Neural cell (in vitro differentiated cells): ENCODE measurements around the gene B3GALNT1. TPM values are rescaled to one million over a fixed set of nuclear protein-coding genes. Genes with fewer than 3 reads are reported as not detected.

Experiments used
- H2AFZ ChIP-seq: fragments of 200-600, 300-800 bp; sonication (generic), shearing (Covaris generic); 2 replicates; pipeline ENCODE4 v1.6.0; 2014; ENCODE audit warnings: low read depth, mild to moderate bottlenecking, antibody characterized with exemption, low read length, moderate library complexity
- H3F3A ChIP-seq: fragments of 200-600 bp; shearing (Covaris generic); 2 replicates; pipeline ENCODE4 v1.6.1; 2016; ENCODE audit warnings: mild to moderate bottlenecking, moderate library complexity, mixed read lengths, antibody characterized with exemption, low read length; ENCODE audit not compliant: insufficient read depth, poor library complexity, severe bottlenecking
- H3K27ac ChIP-seq: fragments of 200-600, 300-800 bp; sonication (generic), shearing (Covaris generic); 2 replicates; pipeline ENCODE4 v1.5.1; 2014; ENCODE audit warnings: mild to moderate bottlenecking, low read length, moderate library complexity
- H3K27me3 ChIP-seq: fragments of 300-800, 200-600 bp; sonication (generic), shearing (Covaris generic); 2 replicates; pipeline ENCODE4 v1.6.0; 2014; ENCODE audit warnings: mild to moderate bottlenecking, low read depth, low read length, moderate library complexity; ENCODE audit not compliant: insufficient read depth
- H3K36me3 ChIP-seq: fragments of 300-800, 200-600 bp; sonication (generic), shearing (Covaris generic); 2 replicates; pipeline ENCODE4 v1.5.1; 2014; ENCODE audit warnings: mild to moderate bottlenecking, antibody characterized with exemption, low read length, moderate library complexity; ENCODE audit not compliant: insufficient read depth
- H3K4me2 ChIP-seq: fragments of 300-800, 200-600 bp; sonication (generic), shearing (Covaris generic); 2 replicates; pipeline ENCODE4 v1.6.0; 2014; ENCODE audit warnings: mild to moderate bottlenecking, low read length
- H3K4me3 ChIP-seq: fragments of 300-800, 200-600 bp; sonication (generic), shearing (Covaris generic); 2 replicates; pipeline ENCODE4 v1.5.1; 2014; ENCODE audit warnings: mild to moderate bottlenecking, low read length, moderate library complexity
- H3K79me2 ChIP-seq: fragments of 200-600 bp; shearing (Covaris generic); replicated peaks from 2 replicates; pipeline ENCODE4 v1.6.0; 2014; ENCODE audit warnings: mild to moderate bottlenecking, low read length, moderate library complexity; ENCODE audit not compliant: insufficient read depth
- H3K9ac ChIP-seq: fragments of 300-800, 200-600 bp; sonication (generic), shearing (Covaris generic); 2 replicates; pipeline ENCODE4 v1.6.1; 2016; ENCODE audit warnings: mild to moderate bottlenecking, low read length, mixed read lengths
- H3K9me2 ChIP-seq: fragments of 200-600 bp; shearing (Covaris generic); 2 replicates; pipeline ENCODE4 v1.6.1; 2016; ENCODE audit warnings: mild to moderate bottlenecking, low read length, mixed read lengths; ENCODE audit not compliant: insufficient read depth
- H3K9me3 ChIP-seq: fragments of 200-600, 300-800 bp; sonication (generic), shearing (Covaris generic); 2 replicates; pipeline ENCODE4 v1.6.1; 2016; ENCODE audit warnings: mild to moderate bottlenecking, mixed run types, low read length, moderate library complexity, mixed read lengths
- H4K20me1 ChIP-seq: fragments of 200-600 bp; shearing (Covaris generic); 2 replicates; pipeline ENCODE4 v1.6.1; 2016; ENCODE audit warnings: mild to moderate bottlenecking, mixed run types; ENCODE audit not compliant: insufficient read depth
- EP300 ChIP-seq: fragments of 450-650 bp; conservative IDR thresholded peaks from 2 replicates; pipeline ENCODE4 v1.6.1; 2014; ENCODE audit warnings: antibody characterized with exemption, mild to moderate bottlenecking, moderate library complexity; ENCODE audit not compliant: poor library complexity, severe bottlenecking
- EZH2 ChIP-seq: fragments of 200-600, 300-800 bp; shearing (Covaris generic), sonication (generic); IDR thresholded peaks from 2 replicates; pipeline ENCODE4 v1.6.1; 2014; ENCODE audit warnings: antibody characterized with exemption, low read length, borderline replicate concordance, mild to moderate bottlenecking; ENCODE audit not compliant: insufficient read depth, poor library complexity, severe bottlenecking
- MXI1 ChIP-seq: fragments of 450-650 bp; conservative IDR thresholded peaks from 2 replicates; pipeline ENCODE4 v1.6.1; 2014; ENCODE audit warnings: antibody characterized with exemption, mild to moderate bottlenecking; ENCODE audit not compliant: poor library complexity, severe bottlenecking
- POLR2AphosphoS5 ChIP-seq: IDR thresholded peaks from 2 replicates; pipeline ENCODE4 v1.6.1; 2012
- RAD21 ChIP-seq: fragments of 450-650 bp; conservative IDR thresholded peaks from 2 replicates; pipeline ENCODE4 v1.6.1; 2014; ENCODE audit warnings: antibody characterized with exemption, mild to moderate bottlenecking, moderate library complexity
- SMC3 ChIP-seq: fragments of 450-650 bp; conservative IDR thresholded peaks from 2 replicates; pipeline ENCODE4 v1.6.1; 2014; ENCODE audit warnings: antibody characterized with exemption, mild to moderate bottlenecking, moderate library complexity; ENCODE audit not compliant: poor library complexity
- TAF1 ChIP-seq: IDR thresholded peaks from 2 replicates; pipeline ENCODE4 v1.6.1; 2012; ENCODE audit warnings: low read depth
- polyA plus RNA-seq: library from polyadenylated mRNA; depleted of rRNA; stranded (reverse); fragments of >200 nt; gene quantifications from 2 replicates; pipeline ENCODE4 v1.2.3, GENCODE V29; 2014
- TF ChIP-seq, protein P1 (sequence below): fragments of 450-650 bp; IDR thresholded peaks from 2 replicates; pipeline ENCODE4 v1.5.1; 2014; ENCODE audit warnings: antibody characterized with exemption, mild to moderate bottlenecking, moderate library complexity; ENCODE audit not compliant: poor library complexity, severe bottlenecking
- TF ChIP-seq, protein P2 (sequence below): IDR thresholded peaks from 2 replicates; pipeline ENCODE4 v1.6.1; 2012; ENCODE audit warnings: borderline replicate concordance

Gene B3GALNT1
- polyA plus RNA-seq, 1 donor from 2014 or later, result 31.7 TPM

GRCh38 chr3:161083131-161083530, 22.0 kb downstream of the B3GALNT1 start:
- Histone ChIP-seq H3K4me3 (no peak overlapping the region), H3K9me2 (no peaks in the 10 kb centered on the region)
- no peak for TF ChIP-seq RAD21
- TF ChIP-seq TAF1, result no peak
- TF ChIP-seq, protein P1, sequence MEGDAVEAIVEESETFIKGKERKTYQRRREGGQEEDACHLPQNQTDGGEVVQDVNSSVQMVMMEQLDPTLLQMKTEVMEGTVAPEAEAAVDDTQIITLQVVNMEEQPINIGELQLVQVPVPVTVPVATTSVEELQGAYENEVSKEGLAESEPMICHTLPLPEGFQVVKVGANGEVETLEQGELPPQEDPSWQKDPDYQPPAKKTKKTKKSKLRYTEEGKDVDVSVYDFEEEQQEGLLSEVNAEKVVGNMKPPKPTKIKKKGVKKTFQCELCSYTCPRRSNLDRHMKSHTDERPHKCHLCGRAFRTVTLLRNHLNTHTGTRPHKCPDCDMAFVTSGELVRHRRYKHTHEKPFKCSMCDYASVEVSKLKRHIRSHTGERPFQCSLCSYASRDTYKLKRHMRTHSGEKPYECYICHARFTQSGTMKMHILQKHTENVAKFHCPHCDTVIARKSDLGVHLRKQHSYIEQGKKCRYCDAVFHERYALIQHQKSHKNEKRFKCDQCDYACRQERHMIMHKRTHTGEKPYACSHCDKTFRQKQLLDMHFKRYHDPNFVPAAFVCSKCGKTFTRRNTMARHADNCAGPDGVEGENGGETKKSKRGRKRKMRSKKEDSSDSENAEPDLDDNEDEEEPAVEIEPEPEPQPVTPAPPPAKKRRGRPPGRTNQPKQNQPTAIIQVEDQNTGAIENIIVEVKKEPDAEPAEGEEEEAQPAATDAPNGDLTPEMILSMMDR, result no peak
- TF ChIP-seq, protein P2, sequence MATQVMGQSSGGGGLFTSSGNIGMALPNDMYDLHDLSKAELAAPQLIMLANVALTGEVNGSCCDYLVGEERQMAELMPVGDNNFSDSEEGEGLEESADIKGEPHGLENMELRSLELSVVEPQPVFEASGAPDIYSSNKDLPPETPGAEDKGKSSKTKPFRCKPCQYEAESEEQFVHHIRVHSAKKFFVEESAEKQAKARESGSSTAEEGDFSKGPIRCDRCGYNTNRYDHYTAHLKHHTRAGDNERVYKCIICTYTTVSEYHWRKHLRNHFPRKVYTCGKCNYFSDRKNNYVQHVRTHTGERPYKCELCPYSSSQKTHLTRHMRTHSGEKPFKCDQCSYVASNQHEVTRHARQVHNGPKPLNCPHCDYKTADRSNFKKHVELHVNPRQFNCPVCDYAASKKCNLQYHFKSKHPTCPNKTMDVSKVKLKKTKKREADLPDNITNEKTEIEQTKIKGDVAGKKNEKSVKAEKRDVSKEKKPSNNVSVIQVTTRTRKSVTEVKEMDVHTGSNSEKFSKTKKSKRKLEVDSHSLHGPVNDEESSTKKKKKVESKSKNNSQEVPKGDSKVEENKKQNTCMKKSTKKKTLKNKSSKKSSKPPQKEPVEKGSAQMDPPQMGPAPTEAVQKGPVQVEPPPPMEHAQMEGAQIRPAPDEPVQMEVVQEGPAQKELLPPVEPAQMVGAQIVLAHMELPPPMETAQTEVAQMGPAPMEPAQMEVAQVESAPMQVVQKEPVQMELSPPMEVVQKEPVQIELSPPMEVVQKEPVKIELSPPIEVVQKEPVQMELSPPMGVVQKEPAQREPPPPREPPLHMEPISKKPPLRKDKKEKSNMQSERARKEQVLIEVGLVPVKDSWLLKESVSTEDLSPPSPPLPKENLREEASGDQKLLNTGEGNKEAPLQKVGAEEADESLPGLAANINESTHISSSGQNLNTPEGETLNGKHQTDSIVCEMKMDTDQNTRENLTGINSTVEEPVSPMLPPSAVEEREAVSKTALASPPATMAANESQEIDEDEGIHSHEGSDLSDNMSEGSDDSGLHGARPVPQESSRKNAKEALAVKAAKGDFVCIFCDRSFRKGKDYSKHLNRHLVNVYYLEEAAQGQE, result no peak
- TF ChIP-seq EZH2, result no peak
- no peak for TF ChIP-seq POLR2AphosphoS5
- TF ChIP-seq EP300, result no peak
- no peak for TF ChIP-seq MXI1
- TF ChIP-seq SMC3, result no peak

GRCh38 chr3:161082063-161082462, 23.1 kb downstream of the B3GALNT1 start:
- Histone ChIP-seq H3K9ac (no peak overlapping the region), H3K9me3 (no peaks in the 10 kb centered on the region), H3K79me2 (no peaks in the 10 kb centered on the region), H2AFZ (no peak overlapping the region), H3K4me2 (no peak overlapping the region), H3K36me3 (no peaks in the 10 kb centered on the region), H4K20me1 (no peaks in the 10 kb centered on the region), H3K27ac (no peak overlapping the region), H3K9me2 (no peaks in the 10 kb centered on the region), H3K27me3 (no peaks in the 10 kb centered on the region), H3F3A (no peaks in the 10 kb centered on the region), H3K4me3 (no peak overlapping the region)
- no peak for TF ChIP-seq SMC3

More at GRCh38 chr3:161083131-161083530, 22.0 kb downstream of the B3GALNT1 start:
- Histone ChIP-seq H3K79me2 (no peaks in the 10 kb centered on the region), H3K9me3 (no peaks in the 10 kb centered on the region), H3K27ac (no peak overlapping the region), H3K27me3 (no peaks in the 10 kb centered on the region), H2AFZ (no peak overlapping the region), H3K4me2 (no peak overlapping the region), H3K36me3 (no peaks in the 10 kb centered on the region), H3K9ac (no peak overlapping the region), H3F3A (no peaks in the 10 kb centered on the region), H4K20me1 (no peaks in the 10 kb centered on the region)

- no peaks in the 10 kb centered on the region for H4K20me1 ChIP-seq
- H2AFZ ChIP-seq, result no peak overlapping the region
- no peak overlapping the region for H3K4me3 ChIP-seq
- no peaks in the 10 kb centered on the region for H3K79me2 ChIP-seq
- no peaks in the 10 kb centered on the region for H3F3A ChIP-seq
- no peak overlapping the region for H3K27ac ChIP-seq
- H3K36me3 ChIP-seq, result no peaks in the 10 kb centered on the region
- no peak overlapping the region for H3K9ac ChIP-seq
- no peaks in the 10 kb centered on the region for H3K27me3 ChIP-seq
- H3K9me2 ChIP-seq, result no peaks in the 10 kb centered on the region
- no peak for TF ChIP-seq RAD21
- TF ChIP-seq TAF1, result no peak
- TF ChIP-seq, protein P2, result no peak
- TF ChIP-seq SMC3, result no peak
- TF ChIP-seq MXI1, result no peak
- TF ChIP-seq POLR2AphosphoS5, result no peak
- TF ChIP-seq, protein P1, result no peak
- TF ChIP-seq EP300, result no peak
- TF ChIP-seq EZH2, result no peak
- H3K4me2 ChIP-seq, result no peak overlapping the region
- no peaks in the 10 kb centered on the region for H3K9me3 ChIP-seq
Observed at GRCh38 chr3:161081633-161082032, 23.5 kb downstream of the B3GALNT1 start.
